ENCODE data around the gene TECR.

- no peak for TF ChIP-seq CTCF (conservative IDR thresholded peaks at IDR 0.05; ENCODE audit: low read depth, low read length)
- no peak for TF ChIP-seq POLR2A (IDR thresholded peaks at IDR 0.05; ENCODE audit: low read depth, low read length)
- no peak for TF ChIP-seq FOS (IDR thresholded peaks at IDR 0.05; ENCODE audit: low read depth, low read length)
- TF ChIP-seq CEBPB (IDR thresholded peaks at IDR 0.05; ENCODE audit: low read depth, low read length): no peak
- TF ChIP-seq, protein P1, sequence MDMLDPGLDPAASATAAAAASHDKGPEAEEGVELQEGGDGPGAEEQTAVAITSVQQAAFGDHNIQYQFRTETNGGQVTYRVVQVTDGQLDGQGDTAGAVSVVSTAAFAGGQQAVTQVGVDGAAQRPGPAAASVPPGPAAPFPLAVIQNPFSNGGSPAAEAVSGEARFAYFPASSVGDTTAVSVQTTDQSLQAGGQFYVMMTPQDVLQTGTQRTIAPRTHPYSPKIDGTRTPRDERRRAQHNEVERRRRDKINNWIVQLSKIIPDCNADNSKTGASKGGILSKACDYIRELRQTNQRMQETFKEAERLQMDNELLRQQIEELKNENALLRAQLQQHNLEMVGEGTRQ (IDR thresholded peaks at IDR 0.05; ENCODE audit: low read depth, low read length): no peak
- no peak for TF ChIP-seq MAFK (IDR thresholded peaks at IDR 0.05; ENCODE audit: low read depth, low read length)
- no peak for TF ChIP-seq RFX5 (IDR thresholded peaks at IDR 0.05; ENCODE audit: low read depth, low read length)
- no peak for TF ChIP-seq MAZ (IDR thresholded peaks at IDR 0.05; ENCODE audit: borderline replicate concordance, low read depth, low read length)
Measured at GRCh38 chr19:14511229-14511593, 18.2 kb upstream of the TECR start.

Data from IMR-90 (cell line).